Upper lobe of right lung (tissue), 1 donor: ENCODE measurements around the gene WWC1. TPM values are rescaled to one million over a fixed set of nuclear protein-coding genes. Genes with fewer than 3 reads are reported as not detected.

Experiments used
- ATAC-seq: fragments of 200-7000 bp; cut with Tn5 transposase; one replicate; pipeline ENCODE4 v1.9.1; 2020; ENCODE audit warnings: mild to moderate bottlenecking, moderate library complexity
- DNase-seq: peaks from one replicate; pipeline ENCODE4 v3.0.0-alpha.2; 2020
- H3K27ac ChIP-seq: fragments of 200-600 bp; one replicate; pipeline ENCODE4 v1.8.0; 2022
- H3K27me3 ChIP-seq: fragments of 200-600 bp; one replicate; pipeline ENCODE4 v1.8.0; 2022; ENCODE audit warnings: mild to moderate bottlenecking
- H3K36me3 ChIP-seq: fragments of 200-600 bp; one replicate; pipeline ENCODE4 v1.8.0; 2022
- H3K4me1 ChIP-seq: fragments of 200-600 bp; one replicate; pipeline ENCODE4 v1.8.0; 2022
- H3K4me3 ChIP-seq: fragments of 200-600 bp; one replicate; pipeline ENCODE4 v1.8.0; 2022; ENCODE audit warnings: mild to moderate bottlenecking
- H3K9me3 ChIP-seq: fragments of 200-600 bp; one replicate; pipeline ENCODE4 v1.8.0; 2022
- CTCF ChIP-seq: fragments of 200-600 bp; IDR thresholded peaks from one replicate; pipeline ENCODE4 v1.8.0; 2022; ENCODE audit warnings: antibody characterized with exemption
- intact Hi-C: fragments of 100-400 bp; cut with DNase I; formaldehyde crosslinking; loops from one replicate; pipeline ENCODE4 v1.11.0; 2022
- long read RNA-seq: library from polyadenylated mRNA; unstranded; transcript quantifications from one replicate; pipeline ENCODE4 v2.0.0, GENCODE V29; 2021
- total RNA-seq: library from RNA; stranded (reverse); fragmentation: NEBNext Ultra II Directional; extraction: Animal tissue kit (Norgen Biotek cat#: 25700); gene quantifications from one replicate; pipeline ENCODE4 v1.2.1, GENCODE V29; 2021
- donor health status: DM: no; HTN: yes; CAD: no; lungs with severe emphysema.

The WWC1 gene
- total RNA-seq = 94.2 TPM
- long read RNA-seq, full-length matches to known transcripts = 48 of 117 reads
- long read RNA-seq, partial matches to known transcripts = 16 of 117 reads
- long read RNA-seq, other reads (novel, unspliced or antisense) = 53 of 117 reads

GRCh38 chr5:168291342-168291963 is at the start of gene WWC1:
TSS of gene WWC1 (plus strand) at chr5:168291645. CDS start at chr5:168292153, 508 bp downstream.
- peak; percentile 92 for ATAC-seq
- peak; percentile 26 for TF ChIP-seq CTCF
- Histone ChIP-seq H3K4me1 (no peaks in the 10 kb centered on the region), H3K36me3 (no peaks in the 10 kb centered on the region), H3K27ac (peak within 1 kb of the TSS; percentile 36), H3K27me3 (peaks cover 25% of the 10 kb centered on the region), H3K4me3 (peak within 1 kb of the TSS; percentile 54), H3K9me3 (no peaks in the 10 kb centered on the region)
- DNase-seq = peak; percentile 95
- intact Hi-C loops = no loop called here

GRCh38 chr5:168244838-168245559 is 46.4 kb upstream of the WWC1 start:
- no peak for ATAC-seq
- Histone ChIP-seq H3K4me1 (no peaks in the 10 kb centered on the region), H3K36me3 (no peaks in the 10 kb centered on the region), H3K4me3 (no peak overlapping the region), H3K27me3 (no peaks in the 10 kb centered on the region), H3K27ac (no peak overlapping the region), H3K9me3 (no peaks in the 10 kb centered on the region)
- DNase-seq = no peak
- intact Hi-C loops = no loop called here
- no peak for TF ChIP-seq CTCF

- intact Hi-C loops = no loop called here
Observed at GRCh38 chr5:168249923-168250322, 41.5 kb upstream of the WWC1 start.

GRCh38 chr5:168251259-168251658 is 40.2 kb upstream of the WWC1 start:
- Histone ChIP-seq H3K9me3 (no peaks in the 10 kb centered on the region), H3K27ac (no peak overlapping the region), H3K4me3 (no peak overlapping the region), H3K27me3 (no peaks in the 10 kb centered on the region), H3K36me3 (no peaks in the 10 kb centered on the region), H3K4me1 (no peaks in the 10 kb centered on the region)
- TF ChIP-seq CTCF = no peak
- no peak for ATAC-seq
- intact Hi-C loops = no loop called here
- no peak for DNase-seq

More at GRCh38 chr5:168249923-168250322, 41.5 kb upstream of the WWC1 start:
- no peak for DNase-seq
- no peaks in the 10 kb centered on the region for H3K9me3 ChIP-seq
- H3K4me1 ChIP-seq = no peaks in the 10 kb centered on the region
- ATAC-seq = no peak
- no peak for TF ChIP-seq CTCF
- H3K27me3 ChIP-seq = no peaks in the 10 kb centered on the region
- no peak overlapping the region for H3K27ac ChIP-seq
- no peaks in the 10 kb centered on the region for H3K36me3 ChIP-seq
- no peak overlapping the region for H3K4me3 ChIP-seq

- Histone ChIP-seq H3K36me3 (no peaks in the 10 kb centered on the region), H3K4me3 (no peak overlapping the region), H3K4me1 (no peaks in the 10 kb centered on the region), H3K9me3 (no peaks in the 10 kb centered on the region), H3K27ac (no peak overlapping the region), H3K27me3 (no peaks in the 10 kb centered on the region)
- intact Hi-C loops = no loop called here
- no peak for DNase-seq
- no peak for TF ChIP-seq CTCF
- no peak for ATAC-seq
Observed at GRCh38 chr5:168254013-168254693, 37.3 kb upstream of the WWC1 start.
